ENCODE results near the gene KDM2A. TPM values are rescaled to one million over a fixed set of nuclear protein-coding genes. Genes with fewer than 3 reads are reported as not detected.

KDM2A gene
- total RNA-seq, 1 experiment from 2014 or later, result 122 TPM

- intact Hi-C loops (cut with micrococcal nuclease; ENCODE audit: unreplicated experiment), result no loop called here
- H3K9me3 ChIP-seq, result no peaks in the 10 kb centered on the region
- DNase-seq, result peak; percentile 74 to 77
- peaks cover 8% of the 10 kb centered on the region for H3K36me3 ChIP-seq (ENCODE audit: control insufficient read depth, insufficient read depth, low read length)
- H3K4me1 ChIP-seq, result peaks cover 23% of the 10 kb centered on the region
- peak overlapping the region; percentile 80 for H3K4me3 Mint-ChIP-seq (ENCODE audit: unreplicated experiment)
- H3K9me3 Mint-ChIP-seq (ENCODE audit: unreplicated experiment), result no peaks in the 10 kb centered on the region
- peaks cover 6% of the 10 kb centered on the region for H3K4me1 Mint-ChIP-seq (ENCODE audit: low read depth, unreplicated experiment)
- CTCF ChIA-PET, result interaction anchor here (0.7 to 2.4 kb wide), 16 partner anchors 9 to 222 kb away, joined by 3 to 42 read pairs (median 4); partner anchors contain the start of genes ANKRD13D and RAD9A
- POLR2A ChIA-PET, result interaction anchor here (0.6 to 1.6 kb wide), 13 partner anchors 9 to 99 kb away, joined by 3 to 28 read pairs (median 4); partner anchors contain the start of genes ANKRD13D, PPP1CA and RAD9A
- H3K36me3 Mint-ChIP-seq (ENCODE audit: insufficient read depth, unreplicated experiment), result peaks cover 79% of the 10 kb centered on the region
- peak overlapping the region; percentile 93 for H3K4me3 ChIP-seq (ENCODE audit: low read depth, low read length)
- TF ChIP-seq, protein P1, sequence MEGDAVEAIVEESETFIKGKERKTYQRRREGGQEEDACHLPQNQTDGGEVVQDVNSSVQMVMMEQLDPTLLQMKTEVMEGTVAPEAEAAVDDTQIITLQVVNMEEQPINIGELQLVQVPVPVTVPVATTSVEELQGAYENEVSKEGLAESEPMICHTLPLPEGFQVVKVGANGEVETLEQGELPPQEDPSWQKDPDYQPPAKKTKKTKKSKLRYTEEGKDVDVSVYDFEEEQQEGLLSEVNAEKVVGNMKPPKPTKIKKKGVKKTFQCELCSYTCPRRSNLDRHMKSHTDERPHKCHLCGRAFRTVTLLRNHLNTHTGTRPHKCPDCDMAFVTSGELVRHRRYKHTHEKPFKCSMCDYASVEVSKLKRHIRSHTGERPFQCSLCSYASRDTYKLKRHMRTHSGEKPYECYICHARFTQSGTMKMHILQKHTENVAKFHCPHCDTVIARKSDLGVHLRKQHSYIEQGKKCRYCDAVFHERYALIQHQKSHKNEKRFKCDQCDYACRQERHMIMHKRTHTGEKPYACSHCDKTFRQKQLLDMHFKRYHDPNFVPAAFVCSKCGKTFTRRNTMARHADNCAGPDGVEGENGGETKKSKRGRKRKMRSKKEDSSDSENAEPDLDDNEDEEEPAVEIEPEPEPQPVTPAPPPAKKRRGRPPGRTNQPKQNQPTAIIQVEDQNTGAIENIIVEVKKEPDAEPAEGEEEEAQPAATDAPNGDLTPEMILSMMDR (IDR thresholded peaks at IDR 0.05; ENCODE audit: insufficient read depth in 1 of 2, low read depth in 1 of 2, low read length in 1 of 2, severe bottlenecking in 1 of 2, unreplicated experiment in 1 of 2), result no peak
- BruUV-seq (replicated peaks), result TSS peak; percentile 37
- H3K27ac Mint-ChIP-seq (ENCODE audit: unreplicated experiment), result peak overlapping the region; percentile 86
- no peaks in the 10 kb centered on the region for H3K27me3 ChIP-seq (replicated peaks; ENCODE audit: control insufficient read depth, insufficient read depth, low read length)
- no peaks in the 10 kb centered on the region for H3K27me3 Mint-ChIP-seq (ENCODE audit: insufficient read depth, unreplicated experiment)
These were observed 183.6 kb downstream of the KDM2A start for GRCh38 chr11:67302571-67303131.

- H3K27me3 ChIP-seq (replicated peaks; ENCODE audit: control insufficient read depth, insufficient read depth, low read length), result no peaks in the 10 kb centered on the region
- peak within 1 kb of the TSS; percentile 93 for H3K4me3 ChIP-seq (ENCODE audit: low read depth, low read length)
- intact Hi-C loops (cut with micrococcal nuclease; ENCODE audit: unreplicated experiment), result no loop called here
- peak; percentile 88 to 95 for DNase-seq
- peak within 1 kb of the TSS; percentile 80 for H3K4me3 Mint-ChIP-seq (ENCODE audit: unreplicated experiment)
- H3K27ac Mint-ChIP-seq (ENCODE audit: unreplicated experiment), result peak within 1 kb of the TSS; percentile 86
- no peaks in the 10 kb centered on the region for H3K9me3 Mint-ChIP-seq (ENCODE audit: unreplicated experiment)
- TF ChIP-seq, protein P1 (IDR thresholded peaks at IDR 0.05; ENCODE audit: insufficient read depth in 1 of 2, low read depth in 1 of 2, low read length in 1 of 2, severe bottlenecking in 1 of 2, unreplicated experiment in 1 of 2), result no peak
- peaks cover 6% of the 10 kb centered on the region for H3K4me1 Mint-ChIP-seq (ENCODE audit: low read depth, unreplicated experiment)
- ChIA-PET CTCF (interaction anchor here (0.6 to 2.4 kb wide), 17 partner anchors 9 to 222 kb away, joined by 3 to 42 read pairs (median 4); partner anchors contain the start of genes ANKRD13D, KDM2A and RAD9A), POLR2A (interaction anchor here (0.6 to 1.6 kb wide), 14 partner anchors 10 to 1786 kb away, joined by 3 to 28 read pairs (median 4); partner anchors contain the start of genes ANKRD13D, PPP1CA and RAD9A)
- peaks cover 8% of the 10 kb centered on the region for H3K36me3 ChIP-seq (ENCODE audit: control insufficient read depth, insufficient read depth, low read length)
- peaks cover 23% of the 10 kb centered on the region for H3K4me1 ChIP-seq
- no TSS peak for BruUV-seq (replicated peaks)
- no peaks in the 10 kb centered on the region for H3K9me3 ChIP-seq
- H3K36me3 Mint-ChIP-seq (ENCODE audit: insufficient read depth, unreplicated experiment), result peaks cover 75% of the 10 kb centered on the region
- no peaks in the 10 kb centered on the region for H3K27me3 Mint-ChIP-seq (ENCODE audit: insufficient read depth, unreplicated experiment)
These were observed 184.2 kb downstream of the KDM2A start, which contains the start of gene SSH3 for GRCh38 chr11:67303132-67303834. Gene SSH3 (plus strand): TSS chr11:67303530. CDS start chr11:67303626, 96 bp downstream.

DNA sequence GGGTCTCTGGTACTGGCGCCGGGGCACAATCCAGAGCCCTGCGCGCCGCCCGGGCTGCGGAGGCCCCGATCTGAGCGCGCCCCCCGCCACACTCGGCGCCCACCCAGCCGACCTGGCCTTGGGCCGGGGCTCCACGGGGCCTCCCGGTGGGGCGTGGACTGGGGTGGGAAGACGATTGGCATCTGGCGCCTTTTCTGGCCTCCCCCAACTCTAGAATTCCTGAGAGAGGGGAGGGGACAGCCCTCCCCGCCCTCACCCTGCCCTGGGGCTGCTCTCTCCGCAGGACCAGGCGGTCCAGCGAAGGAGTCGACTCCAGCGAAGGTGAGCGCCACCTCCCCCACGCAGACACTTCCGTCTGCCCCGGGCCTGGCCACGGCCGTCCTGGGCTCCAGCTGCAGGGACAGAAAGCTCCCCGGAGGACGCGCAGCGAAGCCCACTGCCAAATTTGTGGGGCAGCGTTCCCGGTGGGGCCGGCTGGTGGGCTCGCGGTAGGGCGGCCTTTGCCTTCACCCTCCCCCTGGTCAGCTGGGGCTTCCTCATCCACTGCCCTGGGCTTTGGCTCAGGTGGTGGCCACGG lies 184.9 kb downstream of the KDM2A start:
- DNase-seq, result peak; percentile 88 to 89
- CTCF ChIA-PET, result interaction anchor here (0.6 to 2.4 kb wide), 12 partner anchors 13 to 185 kb away, joined by 3 to 42 read pairs (median 4); partner anchors contain the start of genes ANKRD13D, GRK2, KDM2A and RAD9A
- H3K27ac Mint-ChIP-seq (ENCODE audit: unreplicated experiment), result peak overlapping the region; percentile 86
- peaks cover 23% of the 10 kb centered on the region for H3K4me1 ChIP-seq
- H3K4me3 Mint-ChIP-seq (ENCODE audit: unreplicated experiment), result peak overlapping the region; percentile 80
- TF ChIP-seq, protein P1 (IDR thresholded peaks at IDR 0.05; ENCODE audit: insufficient read depth in 1 of 2, low read depth in 1 of 2, low read length in 1 of 2, severe bottlenecking in 1 of 2, unreplicated experiment in 1 of 2), result no peak
- peak overlapping the region; percentile 93 for H3K4me3 ChIP-seq (ENCODE audit: low read depth, low read length)
- H3K9me3 ChIP-seq, result no peaks in the 10 kb centered on the region
- no peaks in the 10 kb centered on the region for H3K9me3 Mint-ChIP-seq (ENCODE audit: unreplicated experiment)
- H3K27me3 Mint-ChIP-seq (ENCODE audit: insufficient read depth, unreplicated experiment), result no peaks in the 10 kb centered on the region
- H3K4me1 Mint-ChIP-seq (ENCODE audit: low read depth, unreplicated experiment), result peaks cover 6% of the 10 kb centered on the region
- no peaks in the 10 kb centered on the region for H3K27me3 ChIP-seq (replicated peaks; ENCODE audit: control insufficient read depth, insufficient read depth, low read length)
- peaks cover 69% of the 10 kb centered on the region for H3K36me3 Mint-ChIP-seq (ENCODE audit: insufficient read depth, unreplicated experiment)
- POLR2A ChIA-PET, result interaction anchor here (0.6 to 1.6 kb wide), 13 partner anchors 9 to 1787 kb away, joined by 3 to 28 read pairs (median 4); partner anchors contain the start of genes ANKRD13D, PPP1CA and RAD9A
- no TSS peak for BruUV-seq (replicated peaks)
- H3K36me3 ChIP-seq (ENCODE audit: control insufficient read depth, insufficient read depth, low read length), result peaks cover 7% of the 10 kb centered on the region
- intact Hi-C loops (cut with micrococcal nuclease; ENCODE audit: unreplicated experiment), result loop anchor here (1.0 kb wide), 1 partner anchor 15 kb away; the partner anchor contains the start of gene ANKRD13D
